Upper lobe of left lung (tissue), 6 donors: ENCODE measurements around the gene MOB2. TPM values are rescaled to one million over a fixed set of nuclear protein-coding genes. Genes with fewer than 3 reads are reported as not detected.

Experiments
- ATAC-seq, 2 donors: fragments of 200-7000 bp; cut with Tn5 transposase; one replicate each; pipeline ENCODE4 v1.9.1; 2022; ENCODE audit warnings: mild to moderate bottlenecking in 2 of 2, moderate library complexity in 2 of 2; ENCODE audit not compliant: low FRiP score in 2 of 2
- DNase-seq, 2 donors: peaks; one replicate each; pipeline ENCODE4 v3.0.0-alpha.2; 2019 to 2020
- H3K27ac ChIP-seq, 4 donors: fragments of 200-600 bp; sonication (generic); one replicate each; pipeline ENCODE4 v1.5.1; 2016 to 2019
- H3K27me3 ChIP-seq, 4 donors: fragments of 200-600 bp; sonication (generic); one replicate each; pipeline ENCODE4 v1.5.1; 2017 to 2019
- H3K36me3 ChIP-seq, 4 donors: fragments of 200-600 bp; sonication (generic); one replicate each; pipeline ENCODE4 v1.5.1; 2016 to 2019
- H3K4me1 ChIP-seq, 4 donors: fragments of 200-600 bp; sonication (generic); one replicate each; pipeline ENCODE4 v1.5.1; 2018 to 2019
- H3K4me3 ChIP-seq, 4 donors: fragments of 200-600 bp; sonication (generic); one replicate each; pipeline ENCODE4 v1.5.1; 2017 to 2019; ENCODE audit warnings: mild to moderate bottlenecking in 2 of 4, moderate library complexity in 1 of 4
- H3K9me3 ChIP-seq, 4 donors: fragments of 200-600 bp; sonication (generic); one replicate each; pipeline ENCODE4 v1.5.1; 2018 to 2019
- EP300 ChIP-seq, 4 donors: sonication (generic); formaldehyde crosslinking; IDR thresholded peaks; one replicate each; pipeline ENCODE4 v1.5.1; 2017; ENCODE audit warnings: antibody characterized with exemption in 4 of 4, control low read depth in 2 of 4
- POLR2A ChIP-seq, 4 donors: fragments of 450-650 bp; IDR thresholded peaks; one replicate each; pipeline ENCODE4 v1.5.1; 2016 to 2017; ENCODE audit warnings: antibody characterized with exemption in 4 of 4, mild to moderate bottlenecking in 2 of 4
- POLR2AphosphoS5 ChIP-seq, 2 donors: sonication (generic); formaldehyde crosslinking; IDR thresholded peaks; one replicate each; pipeline ENCODE4 v1.5.1; 2017; ENCODE audit warnings: antibody characterized with exemption in 2 of 2
- WGBS, 2 donors: methylation state at CpG; one replicate each; pipeline ENCODE4 v1.1.5; 2017 to 2018; 5-methylcytosine and 5-hydroxymethylcytosine counted together
- total RNA-seq, 6 donors: library from RNA; depleted of rRNA in 4 of 6; stranded (reverse); fragments of >200 nt in 4 of 6; gene quantifications; one replicate each; pipeline versions ENCODE4 v1.1.0 to v1.2.1, GENCODE V29; 2016 to 2021
- TF ChIP-seq, protein P1 (sequence below), 6 experiments: fragments of 450-650 bp in 4 of 6; fragments of 200-600 bp in 2 of 6; sonication (generic) in 2 of 6; IDR thresholded peaks; one replicate each; pipeline ENCODE4 v1.5.1; 2016 to 2019; ENCODE audit warnings: antibody characterized with exemption in 6 of 6
- donor health status: DM: no; HTN: no; CAD: no; lungs with moderate emphysema.
- donor health status: DM: no; HTN: yes; CAD: no; lungs with severe emphysema.

Gene MOB2
- total RNA-seq, 6 donors from 2014 or later, result 34.7 to 72.3 (median 49.5) TPM

DNA sequence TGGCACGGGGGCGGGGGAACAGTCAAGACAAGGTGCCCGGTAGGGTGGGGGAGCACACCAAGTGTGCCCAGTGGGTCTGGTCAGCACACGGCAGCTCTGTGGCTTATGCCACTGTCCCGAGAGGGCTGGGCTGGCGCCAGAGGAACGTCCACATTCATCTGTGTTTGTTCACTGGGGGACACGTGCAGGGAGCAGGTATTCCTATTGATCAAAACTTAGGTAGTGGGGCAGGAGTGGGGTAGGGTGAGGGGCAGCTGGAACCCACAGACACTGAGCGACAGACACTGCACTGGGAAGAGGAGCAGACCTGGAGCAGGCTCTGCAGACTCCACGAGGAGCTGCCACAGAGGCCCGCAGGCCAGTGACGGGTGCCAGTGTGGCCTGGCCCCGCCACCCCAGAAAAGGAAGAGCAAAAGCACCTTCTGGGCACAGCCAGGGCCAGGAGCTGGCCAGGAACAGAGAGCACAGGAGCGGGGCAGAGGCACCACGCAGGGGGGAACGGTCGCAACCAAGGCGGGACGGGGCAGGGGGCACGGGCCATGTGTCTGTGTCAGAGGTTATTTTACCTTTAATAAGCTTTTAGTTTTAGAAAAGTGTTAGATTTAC lies 2.1 kb upstream of the MOB2 start:
- WGBS, 2 donors, result 87 to 92% methylated on average over 15 to 20 of the region's 20 CpGs
- Histone ChIP-seq H3K36me3 (no peaks in the 10 kb centered on the region), H3K27me3 (no peaks in the 10 kb centered on the region), H3K4me1 (peaks cover 51 to 68% (median 56%) of the 10 kb centered on the region in 4 donors), H3K4me3 (no peak overlapping the region), H3K9me3 (no peaks in the 10 kb centered on the region), H3K27ac (no peak overlapping the region)
- TF ChIP-seq EP300 (IDR thresholded peaks at IDR 0.05) (no peak), POLR2AphosphoS5 (IDR thresholded peaks at IDR 0.05) (no peak), POLR2A (IDR thresholded peaks at IDR 0.05) (no peak)
- TF ChIP-seq, protein P1, sequence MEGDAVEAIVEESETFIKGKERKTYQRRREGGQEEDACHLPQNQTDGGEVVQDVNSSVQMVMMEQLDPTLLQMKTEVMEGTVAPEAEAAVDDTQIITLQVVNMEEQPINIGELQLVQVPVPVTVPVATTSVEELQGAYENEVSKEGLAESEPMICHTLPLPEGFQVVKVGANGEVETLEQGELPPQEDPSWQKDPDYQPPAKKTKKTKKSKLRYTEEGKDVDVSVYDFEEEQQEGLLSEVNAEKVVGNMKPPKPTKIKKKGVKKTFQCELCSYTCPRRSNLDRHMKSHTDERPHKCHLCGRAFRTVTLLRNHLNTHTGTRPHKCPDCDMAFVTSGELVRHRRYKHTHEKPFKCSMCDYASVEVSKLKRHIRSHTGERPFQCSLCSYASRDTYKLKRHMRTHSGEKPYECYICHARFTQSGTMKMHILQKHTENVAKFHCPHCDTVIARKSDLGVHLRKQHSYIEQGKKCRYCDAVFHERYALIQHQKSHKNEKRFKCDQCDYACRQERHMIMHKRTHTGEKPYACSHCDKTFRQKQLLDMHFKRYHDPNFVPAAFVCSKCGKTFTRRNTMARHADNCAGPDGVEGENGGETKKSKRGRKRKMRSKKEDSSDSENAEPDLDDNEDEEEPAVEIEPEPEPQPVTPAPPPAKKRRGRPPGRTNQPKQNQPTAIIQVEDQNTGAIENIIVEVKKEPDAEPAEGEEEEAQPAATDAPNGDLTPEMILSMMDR (IDR thresholded peaks at IDR 0.05), result no peak
- DNase-seq (peak in 1 of 2 donors; percentile 69), ATAC-seq (no peak)

DNA sequence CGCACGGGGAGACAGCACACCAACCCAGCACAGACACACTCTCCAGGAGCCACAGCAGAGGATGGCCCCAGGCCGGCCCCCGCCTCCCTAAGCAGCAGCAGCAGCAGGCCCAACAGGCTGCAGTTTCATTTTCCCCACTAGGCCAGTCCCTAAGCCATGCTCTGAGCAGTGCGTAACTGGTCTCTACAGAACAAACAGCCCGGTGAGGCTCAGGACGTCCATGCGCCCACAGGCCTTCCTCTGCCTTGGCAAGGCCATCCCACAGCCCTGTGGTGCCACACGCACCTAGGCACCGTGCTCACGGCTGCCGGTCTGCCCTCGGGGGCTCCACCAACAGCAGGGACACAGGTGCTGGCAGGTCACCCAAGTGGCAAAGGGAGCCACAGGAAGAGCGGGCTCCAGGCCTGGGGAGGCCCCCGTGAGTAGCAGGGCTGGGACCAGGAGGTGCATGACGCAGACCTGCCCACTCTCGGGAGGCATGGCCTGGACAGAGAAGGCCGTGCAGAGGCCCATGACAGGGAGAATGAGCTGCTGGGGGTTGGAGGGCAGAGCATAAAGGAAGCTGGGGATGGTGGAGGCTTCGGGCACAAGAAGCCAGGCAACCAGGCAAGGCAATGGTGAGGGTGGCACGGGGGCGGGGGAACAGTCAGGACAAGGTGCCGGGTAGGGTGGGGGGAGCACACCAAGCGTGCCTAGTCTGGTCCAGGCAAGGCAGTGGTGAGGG lies 1.4 kb upstream of the MOB2 start:
- no peak for TF ChIP-seq EP300 (IDR thresholded peaks at IDR 0.05)
- TF ChIP-seq, protein P1 (IDR thresholded peaks at IDR 0.05), result peak in 1 of 6 experiments; percentile 29
- H3K27me3 ChIP-seq, result no peaks in the 10 kb centered on the region
- H3K4me1 ChIP-seq, result peaks cover 56 to 68% (median 62%) of the 10 kb centered on the region in 4 donors
- no peaks in the 10 kb centered on the region for H3K9me3 ChIP-seq
- DNase-seq, result peak in 1 of 2 donors; percentile 65
- peak overlapping the region in 1 of 4 donors; percentile 14 for H3K27ac ChIP-seq
- no peaks in the 10 kb centered on the region for H3K36me3 ChIP-seq
- no peak overlapping the region for H3K4me3 ChIP-seq
- ATAC-seq, result no peak
- WGBS, 2 donors, result 74 to 81% methylated on average over 9 to 15 of the region's 23 CpGs

DNA sequence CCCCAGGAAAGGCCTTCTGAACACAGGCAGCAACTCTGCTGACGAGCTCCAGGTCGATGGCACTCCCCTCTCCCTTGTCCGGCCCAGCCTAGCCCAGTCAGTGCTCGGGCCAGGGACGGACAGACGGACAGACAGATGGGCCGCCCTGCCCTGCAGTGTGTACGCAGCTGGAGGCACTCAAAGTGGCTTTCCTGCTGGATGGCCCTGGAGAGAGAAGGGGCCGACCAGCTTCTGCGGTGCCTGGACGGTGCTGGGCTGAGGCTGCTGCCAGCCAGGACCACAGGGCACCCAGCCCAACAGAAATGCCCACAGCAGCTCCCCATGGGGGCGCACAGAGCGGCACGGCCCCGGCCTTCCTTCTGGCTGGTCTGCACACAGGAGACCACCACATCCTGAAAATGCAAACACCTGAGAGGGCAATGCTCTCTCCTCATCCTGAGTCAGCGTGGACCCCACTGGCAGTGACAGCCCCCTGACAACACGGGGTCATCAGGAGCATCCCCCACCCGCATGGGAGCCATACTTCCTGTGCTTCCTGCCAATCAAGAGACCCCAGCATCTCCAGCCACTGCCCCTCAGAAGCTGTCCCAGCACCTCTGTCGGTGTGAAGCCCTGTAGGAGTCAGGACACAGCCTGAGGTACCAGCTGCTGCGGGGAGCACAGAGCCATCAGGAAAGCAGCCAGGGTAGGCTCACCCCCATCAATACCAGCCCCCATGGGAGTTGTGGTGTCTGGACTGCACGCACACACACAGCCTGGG lies 692 bp upstream of the MOB2 start:
- Histone ChIP-seq H3K27me3 (no peaks in the 10 kb centered on the region), H3K9me3 (no peaks in the 10 kb centered on the region), H3K4me1 (peaks cover 61 to 72% (median 69%) of the 10 kb centered on the region in 4 donors), H3K4me3 (no peak overlapping the region), H3K36me3 (peaks cover 0 to 5% (median 0%) of the 10 kb centered on the region in 4 donors), H3K27ac (peak overlapping the region in 1 of 4 donors; percentile 67)
- 81 to 84% methylated on average over 5 to 20 of the region's 21 CpGs for WGBS, 2 donors
- peak in 1 of 2 donors; percentile 75 for DNase-seq
- TF ChIP-seq POLR2AphosphoS5 (IDR thresholded peaks at IDR 0.05) (no peak), EP300 (IDR thresholded peaks at IDR 0.05) (no peak), POLR2A (IDR thresholded peaks at IDR 0.05) (no peak)
- TF ChIP-seq, protein P1 (IDR thresholded peaks at IDR 0.05), result no peak
- peak in 1 of 2 donors; percentile 3 for ATAC-seq

DNA sequence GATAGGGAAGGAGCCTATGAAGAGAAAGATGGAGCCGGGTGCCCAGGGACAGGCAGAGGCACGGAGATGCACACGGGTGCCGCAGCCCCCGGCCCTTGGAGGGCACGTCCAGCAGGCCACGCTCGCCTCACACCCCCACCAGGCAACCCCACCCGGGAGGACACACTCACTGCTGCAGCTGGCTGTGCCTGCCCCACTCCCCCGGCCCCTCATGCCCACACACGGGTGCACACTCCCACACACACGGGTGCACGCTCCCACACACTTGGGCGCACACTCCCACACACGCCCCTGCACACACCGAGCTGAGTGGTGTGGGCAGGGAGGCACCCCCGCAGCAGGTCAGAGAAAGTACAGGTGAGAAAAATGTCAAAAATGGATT lies 1.1 kb downstream of the MOB2 start:
- peaks cover 71 to 78% (median 75%) of the 10 kb centered on the region in 4 donors for H3K4me1 ChIP-seq
- DNase-seq, result peak in 1 of 2 donors; percentile 77
- peak overlapping the region; percentile 12 to 68 (median 58) for H3K27ac ChIP-seq
- ATAC-seq, result no peak
- TF ChIP-seq, protein P1 (IDR thresholded peaks at IDR 0.05), result no peak
- no peak for TF ChIP-seq POLR2A (IDR thresholded peaks at IDR 0.05)
- no peak for TF ChIP-seq EP300 (IDR thresholded peaks at IDR 0.05)
- no peak for TF ChIP-seq POLR2AphosphoS5 (IDR thresholded peaks at IDR 0.05)
- H3K9me3 ChIP-seq, result no peaks in the 10 kb centered on the region
- no peaks in the 10 kb centered on the region for H3K27me3 ChIP-seq
- peaks cover 0 to 13% (median 4%) of the 10 kb centered on the region in 4 donors for H3K36me3 ChIP-seq
- WGBS, 2 donors, result 67 to 77% methylated on average over 12 to 13 of the region's 17 CpGs
- peak overlapping the region in 2 of 4 donors; percentile 19 to 32 for H3K4me3 ChIP-seq
